ENCODE measurements around the gene TMEM255B. TPM values are rescaled to one million over a fixed set of nuclear protein-coding genes. Genes with fewer than 3 reads are reported as not detected.
"Not testable (repeated sequence)": the region's sequence is repeated elsewhere in the genome, so short reads cannot be mapped to it uniquely, and the experiment has no call there.

Gene TMEM255B
- total RNA-seq, 4 donors from 2014 or later, result 0.26 to 3.8 (median 1.7) TPM

DNA sequence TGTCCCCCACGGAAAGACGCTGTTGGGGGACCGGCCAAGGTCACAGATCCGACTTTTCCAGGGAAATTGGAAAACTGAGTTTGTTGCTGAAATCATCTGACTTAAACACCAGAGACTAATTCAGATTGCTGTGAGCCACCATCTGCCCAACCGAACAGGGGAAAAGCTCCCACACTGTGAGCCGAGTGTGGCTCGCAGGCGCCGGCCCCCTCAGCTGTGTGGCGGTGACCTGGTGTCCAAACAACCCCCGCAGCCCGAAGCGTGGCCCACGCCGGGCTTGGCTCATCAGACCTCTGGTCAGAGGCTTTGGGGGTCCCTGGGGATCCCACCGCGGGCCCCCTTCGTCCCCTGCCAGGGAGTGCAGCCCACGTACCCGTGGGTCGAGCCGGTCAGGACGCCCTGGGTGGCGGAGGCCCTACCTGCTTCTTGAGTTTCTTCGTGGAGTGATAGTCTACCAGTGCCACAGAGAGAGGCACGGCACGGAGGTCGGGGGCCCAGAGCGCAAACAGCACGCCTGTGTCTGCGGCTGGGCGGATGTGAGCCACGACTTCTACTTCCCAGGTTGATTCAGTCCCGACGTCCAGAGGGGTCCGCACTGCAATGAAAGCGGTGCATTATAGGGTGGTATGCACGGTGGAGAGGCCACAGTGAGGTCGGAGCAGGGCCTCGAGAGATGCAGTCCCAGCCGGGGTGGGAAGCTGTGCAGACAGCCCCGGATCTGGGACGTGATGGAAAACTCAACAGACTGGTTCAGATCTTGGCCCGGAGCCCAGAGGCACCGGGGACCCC, 64.1 kb downstream of the TMEM255B start:
- peaks cover 40% of the 10 kb centered on the region for H3K4me1 ChIP-seq
- WGBS, result 81% methylated on average over 29 of the region's 45 CpGs
- peaks cover 55% of the 10 kb centered on the region for H3K36me3 ChIP-seq

GRCh38 chr13:113823771-113824170, 64.7 kb downstream of the TMEM255B start:
- 85% methylated on average over 14 of the region's 19 CpGs for WGBS
- TF ChIP-seq POLR2A (IDR thresholded peaks at IDR 0.05) (no peak), EP300 (IDR thresholded peaks at IDR 0.05) (no peak), POLR2AphosphoS5 (IDR thresholded peaks at IDR 0.05) (no peak), CTCF (IDR thresholded peaks at IDR 0.05) (no peak)
- H3K27ac ChIP-seq, result no peak overlapping the region
- no peak overlapping the region for H3K4me3 ChIP-seq
- H3K4me1 ChIP-seq, result peaks cover 33% of the 10 kb centered on the region
- H3K36me3 ChIP-seq, result peaks cover 60% of the 10 kb centered on the region
- DNase-seq (ENCODE audit: low spot score in 2 of 2), result no peak
- no peaks in the 10 kb centered on the region for H3K27me3 ChIP-seq
- no peaks in the 10 kb centered on the region for H3K9me3 ChIP-seq

More for the DNA sequence above, 64.1 kb downstream of the TMEM255B start:
- Histone ChIP-seq H3K27me3 (no peaks in the 10 kb centered on the region), H3K27ac (no peak overlapping the region), H3K4me3 (no peak overlapping the region), H3K9me3 (no peaks in the 10 kb centered on the region)
- no peak for DNase-seq (ENCODE audit: low spot score in 2 of 2)
- TF ChIP-seq POLR2AphosphoS5 (IDR thresholded peaks at IDR 0.05), result no peak
- TF ChIP-seq CTCF (IDR thresholded peaks at IDR 0.05), result no peak
- TF ChIP-seq POLR2A (IDR thresholded peaks at IDR 0.05), result no peak
- no peak for TF ChIP-seq EP300 (IDR thresholded peaks at IDR 0.05)

DNA sequence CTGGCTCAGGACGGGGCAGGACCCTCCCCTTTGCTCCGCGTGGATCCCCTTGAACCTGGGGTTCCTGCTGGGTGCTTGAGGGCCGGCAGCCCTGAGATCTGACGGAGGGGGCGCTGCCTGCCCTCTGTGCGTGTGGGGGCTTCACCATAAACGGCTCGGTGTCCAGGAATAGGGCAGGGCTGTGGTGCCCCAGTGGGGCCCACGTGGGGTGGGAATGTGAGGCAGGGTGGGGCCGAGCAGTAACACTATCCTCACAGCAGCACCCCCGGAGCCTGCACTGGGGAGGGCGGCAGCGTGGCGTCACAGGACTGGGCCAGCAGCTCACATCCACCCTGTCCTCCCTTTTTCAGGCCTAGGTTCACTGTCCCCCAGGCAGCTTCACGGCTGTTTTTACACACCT, 66.8 kb downstream of the TMEM255B start:
- Histone ChIP-seq H3K9me3 (no peaks in the 10 kb centered on the region), H3K4me1 (peaks cover 15% of the 10 kb centered on the region), H3K27ac (no peak overlapping the region), H3K36me3 (peaks cover 62% of the 10 kb centered on the region), H3K27me3 (no peaks in the 10 kb centered on the region), H3K4me3 (no peak overlapping the region)
- TF ChIP-seq CTCF (IDR thresholded peaks at IDR 0.05) (no peak), EP300 (IDR thresholded peaks at IDR 0.05) (no peak), POLR2AphosphoS5 (IDR thresholded peaks at IDR 0.05) (no peak), POLR2A (IDR thresholded peaks at IDR 0.05) (no peak)
- 91% methylated on average over 6 of the region's 16 CpGs for WGBS
- no peak for DNase-seq (ENCODE audit: low spot score in 2 of 2)

DNA sequence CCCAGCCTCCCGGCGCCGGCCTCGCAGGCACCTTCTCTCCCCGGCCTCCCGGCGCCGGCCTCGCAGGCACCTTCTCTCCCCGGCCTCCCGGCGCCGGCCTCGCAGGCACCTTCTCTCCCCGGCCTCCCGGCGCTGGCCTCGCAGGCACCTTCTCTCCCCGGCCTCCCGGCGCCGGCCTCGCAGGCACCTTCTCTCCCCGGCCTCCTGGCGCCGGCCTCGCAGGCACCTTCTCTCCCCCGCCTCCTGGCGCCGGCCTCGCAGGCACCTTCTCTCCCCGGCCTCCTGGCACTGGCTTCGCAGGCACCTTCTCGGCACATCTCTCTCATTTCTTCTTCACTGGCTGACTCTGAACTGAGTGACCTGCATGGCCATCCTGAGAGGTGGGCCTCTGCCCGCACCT, 67.4 kb downstream of the TMEM255B start:
- not testable (repeated sequence) for H3K9me3 ChIP-seq; H3K27ac ChIP-seq; H3K27me3 ChIP-seq; DNase-seq (ENCODE audit: low spot score in 2 of 2); H3K4me3 ChIP-seq
- peaks cover 68% of the 10 kb centered on the region for H3K36me3 ChIP-seq
- WGBS, result 87% methylated on average over 34 of the region's 35 CpGs
- peaks cover 11% of the 10 kb centered on the region for H3K4me1 ChIP-seq

GRCh38 chr13:113827021-113827420, 68.0 kb downstream of the TMEM255B start:
- Histone ChIP-seq H3K4me1 (peaks cover 5% of the 10 kb centered on the region), H3K27me3 (no peaks in the 10 kb centered on the region), H3K27ac (no peak overlapping the region), H3K9me3 (no peaks in the 10 kb centered on the region), H3K4me3 (no peak overlapping the region), H3K36me3 (peaks cover 71% of the 10 kb centered on the region)
- no peak for TF ChIP-seq POLR2AphosphoS5 (IDR thresholded peaks at IDR 0.05)
- no peak for TF ChIP-seq EP300 (IDR thresholded peaks at IDR 0.05)
- TF ChIP-seq POLR2A (IDR thresholded peaks at IDR 0.05), result no peak
- TF ChIP-seq CTCF (IDR thresholded peaks at IDR 0.05), result no peak
- no peak for DNase-seq (ENCODE audit: low spot score in 2 of 2)
- 97% methylated on average over 19 of the region's 19 CpGs for WGBS
